Ureter (tissue), 1 donor: Measurements from ENCODE around the gene LRRC2. TPM values are rescaled to one million over a fixed set of nuclear protein-coding genes. Genes with fewer than 3 reads are reported as not detected.
"Not testable (repeated sequence)": the region's sequence is repeated elsewhere in the genome, so short reads cannot be mapped to it uniquely, and the experiment has no call there.

ENCODE experiments used
- DNase-seq: peaks from one replicate; pipeline ENCODE4 v3.0.0-alpha.2; 2020; ENCODE audit warnings: low spot score
- total RNA-seq: library from RNA; stranded (reverse); gene quantifications from one replicate; pipeline ENCODE4 v1.2.4, GENCODE V29; 2023
- donor health status: DM: yes; HTN: yes; CAD: no.

LRRC2 gene
- total RNA-seq, 1 donor from 2014 or later: 0.81 TPM

DNA sequence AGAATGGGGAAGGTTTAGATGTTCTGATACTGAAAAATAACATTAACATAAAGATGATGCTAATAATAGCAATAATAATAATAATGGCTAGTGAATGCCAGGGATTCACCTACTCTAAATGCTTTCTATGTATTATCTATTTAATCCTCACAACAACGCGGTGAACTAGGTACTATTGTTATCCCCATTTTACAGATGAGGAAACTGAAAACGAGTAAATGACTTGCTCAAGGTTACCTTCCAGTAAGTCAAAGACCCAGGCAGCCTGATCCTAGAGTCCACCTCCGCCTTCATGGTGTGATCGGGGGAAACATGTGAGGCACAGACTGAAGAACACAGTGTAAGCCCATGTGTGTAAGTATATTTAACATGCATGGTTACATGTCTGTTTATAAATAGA is 30.4 kb downstream of the LRRC2 start:
- DNase-seq: no peak

- no peak for DNase-seq
Observed at GRCh38 chr3:46533091-46533490, 33.0 kb downstream of the LRRC2 start.

- DNase-seq: no peak
Observed at GRCh38 chr3:46527239-46527638, 38.9 kb downstream of the LRRC2 start.

- no peak for DNase-seq
Observed at GRCh38 chr3:46524832-46525231, 41.3 kb downstream of the LRRC2 start.

DNA sequence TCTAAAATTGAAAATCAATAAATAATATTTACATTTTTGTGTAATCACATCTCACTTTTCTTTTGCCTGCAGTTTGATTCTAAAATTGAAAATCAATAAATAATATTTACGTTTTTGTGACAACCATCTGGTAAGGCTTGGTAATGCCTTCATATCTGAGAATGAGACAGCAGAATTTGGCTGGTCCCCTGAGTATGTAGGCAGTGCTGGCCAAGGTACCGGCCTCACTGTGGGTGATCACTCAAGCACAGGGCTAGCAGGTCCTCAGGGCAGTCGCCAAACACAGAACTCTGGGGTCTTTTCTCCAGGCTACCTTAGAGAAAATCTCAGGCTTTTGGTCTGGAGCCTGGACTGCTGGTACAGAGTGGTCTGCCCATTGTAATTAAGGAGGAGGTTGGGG is 42.1 kb downstream of the LRRC2 start:
- no peak for DNase-seq

GRCh38 chr3:46523556-46523955 is 42.5 kb downstream of the LRRC2 start:
- no peak for DNase-seq

DNA sequence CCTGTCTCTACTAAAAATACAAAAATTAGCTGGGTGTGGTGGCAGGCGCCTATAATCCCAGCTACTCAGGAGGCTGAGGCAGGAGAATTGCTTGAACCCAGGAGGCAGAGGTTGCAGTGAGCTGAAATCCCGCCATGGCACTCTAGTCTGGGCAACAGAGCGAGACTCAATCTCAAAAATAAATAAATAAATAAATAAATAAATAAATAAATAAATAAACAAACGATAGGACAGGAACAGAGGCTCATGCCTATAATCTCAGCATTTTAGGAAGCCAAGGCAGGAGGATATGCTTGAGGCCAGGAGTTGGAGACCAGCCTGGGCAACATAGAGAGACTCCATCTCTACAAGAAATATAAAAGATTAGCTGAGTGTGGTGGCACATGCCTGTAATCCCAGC is 43.9 kb downstream of the LRRC2 start:
- not testable (repeated sequence) for DNase-seq

GRCh38 chr3:46521096-46521495 is 45.0 kb downstream of the LRRC2 start:
- DNase-seq: no peak

DNA sequence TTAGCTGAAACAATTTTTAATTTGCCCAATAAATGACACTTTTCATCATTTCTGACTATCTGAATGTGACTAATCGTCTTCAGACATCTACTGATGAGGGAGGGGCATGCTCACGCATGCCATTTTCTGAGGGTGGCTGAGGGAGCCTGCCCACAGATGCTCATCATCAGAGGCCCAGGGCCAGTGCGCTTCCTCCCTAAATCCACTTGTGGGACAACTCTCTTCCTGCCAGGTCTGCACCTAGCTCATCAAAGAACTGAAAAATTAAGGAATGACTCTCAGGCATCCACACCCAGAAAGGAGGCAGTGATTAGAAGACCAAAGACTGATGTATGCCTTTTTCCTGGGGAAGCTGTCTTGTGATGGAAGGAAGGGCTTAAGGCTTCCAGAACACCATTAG is 45.6 kb downstream of the LRRC2 start:
- no peak for DNase-seq

GRCh38 chr3:46519952-46520351 is 46.1 kb downstream of the LRRC2 start:
- DNase-seq: no peak

DNA sequence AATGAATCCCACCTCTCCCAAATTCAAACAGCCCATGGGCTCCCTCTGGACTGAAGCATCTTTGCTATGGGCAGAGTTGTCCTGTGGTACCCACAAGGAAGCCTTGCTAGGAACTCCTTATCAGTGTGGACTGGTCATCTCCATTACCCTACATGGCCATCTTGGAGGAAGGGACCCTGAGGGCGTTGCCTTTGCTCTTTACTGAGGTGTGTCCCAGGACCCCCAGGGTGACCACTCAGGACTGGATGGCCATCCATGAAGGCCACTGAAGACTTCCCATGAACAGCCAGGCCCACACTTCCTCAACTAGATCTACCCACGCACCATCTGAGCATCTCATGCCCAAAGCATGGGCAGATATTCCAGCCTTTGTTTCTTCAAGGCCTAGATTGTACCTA is 48.3 kb downstream of the LRRC2 start:
- DNase-seq: no peak

DNA sequence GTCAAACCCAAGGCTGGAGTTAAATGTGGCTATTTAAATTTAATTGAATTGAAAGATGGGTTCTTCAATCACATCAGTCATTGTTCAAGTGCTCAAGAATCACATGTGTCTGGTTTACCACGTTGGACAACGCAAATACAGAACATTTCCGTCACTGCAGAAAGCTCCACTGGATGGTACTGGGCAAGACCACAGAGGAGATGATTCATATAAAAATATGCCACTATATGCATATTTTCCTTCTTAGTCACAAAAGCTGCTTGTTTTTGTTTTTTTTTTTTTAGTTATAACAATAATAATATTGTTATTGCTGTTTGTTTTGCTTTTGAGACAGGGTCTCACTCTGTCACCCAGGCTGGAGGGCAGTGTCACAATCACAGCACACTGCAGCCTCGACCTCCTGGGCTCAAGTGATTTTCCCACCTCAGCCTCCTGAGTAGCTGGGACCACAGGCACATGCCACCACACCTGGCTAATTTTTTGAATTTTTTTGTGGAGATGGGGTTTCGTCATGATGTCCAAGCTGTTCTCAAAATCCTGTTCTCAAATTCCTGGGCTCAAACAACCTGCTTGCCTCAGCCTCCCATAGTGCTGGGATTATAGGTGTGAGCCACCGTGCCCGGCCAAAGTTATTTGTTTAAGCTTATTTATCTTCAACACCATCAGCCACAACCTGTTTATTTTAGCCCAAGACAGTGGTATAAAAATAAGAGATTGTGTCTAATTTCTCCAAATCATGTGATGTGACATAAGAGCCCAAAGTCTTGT is 48.9 kb downstream of the LRRC2 start:
- no peak for DNase-seq

GRCh38 chr3:46516521-46516920 is 49.6 kb downstream of the LRRC2 start:
- no peak for DNase-seq

GRCh38 chr3:46512191-46512749 is 53.8 kb downstream of the LRRC2 start:
- no peak for DNase-seq

GRCh38 chr3:46509661-46510187 is 56.4 kb downstream of the LRRC2 start:
- DNase-seq: no peak

GRCh38 chr3:46508850-46509591 is 57.1 kb downstream of the LRRC2 start:
- DNase-seq: no peak

- DNase-seq: no peak
Observed at GRCh38 chr3:46506526-46506925, 59.6 kb downstream of the LRRC2 start.

GRCh38 chr3:46505953-46506352 is 60.1 kb downstream of the LRRC2 start:
- no peak for DNase-seq

- DNase-seq: no peak
Observed at GRCh38 chr3:46504789-46505188, 61.3 kb downstream of the LRRC2 start.

DNA sequence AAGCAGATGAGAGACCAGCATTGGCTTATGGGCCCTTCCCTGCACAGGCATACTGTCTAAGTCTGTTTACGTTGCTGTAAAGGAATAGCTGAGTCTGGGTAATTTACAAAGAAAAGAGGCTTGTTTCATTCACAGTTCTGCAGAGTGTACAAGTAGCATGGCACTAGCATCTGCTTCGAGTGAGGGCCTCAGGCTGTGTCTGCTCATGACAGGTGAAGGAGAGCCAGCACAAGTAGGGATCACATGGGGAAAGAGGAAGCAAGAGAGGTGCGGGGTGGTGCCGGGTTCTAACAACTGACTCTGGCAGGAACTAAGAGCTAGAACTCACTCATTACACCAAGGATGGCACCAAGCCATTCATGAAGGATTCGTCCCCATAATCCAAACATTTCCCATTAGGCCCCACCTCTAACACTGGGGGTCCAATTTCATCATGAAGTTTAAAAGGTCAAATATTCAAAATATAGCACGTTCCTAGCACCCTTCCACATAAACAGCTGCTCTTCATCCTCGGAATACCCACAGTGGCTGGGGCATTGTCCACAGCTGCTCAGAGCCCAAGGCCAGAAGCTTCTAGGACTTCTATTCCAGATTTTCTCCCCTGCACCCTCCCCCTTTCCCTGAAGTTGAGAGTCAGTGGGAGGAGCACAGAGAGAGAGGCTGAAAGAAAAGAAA is 62.8 kb downstream of the LRRC2 start:
- no peak for DNase-seq

DNA sequence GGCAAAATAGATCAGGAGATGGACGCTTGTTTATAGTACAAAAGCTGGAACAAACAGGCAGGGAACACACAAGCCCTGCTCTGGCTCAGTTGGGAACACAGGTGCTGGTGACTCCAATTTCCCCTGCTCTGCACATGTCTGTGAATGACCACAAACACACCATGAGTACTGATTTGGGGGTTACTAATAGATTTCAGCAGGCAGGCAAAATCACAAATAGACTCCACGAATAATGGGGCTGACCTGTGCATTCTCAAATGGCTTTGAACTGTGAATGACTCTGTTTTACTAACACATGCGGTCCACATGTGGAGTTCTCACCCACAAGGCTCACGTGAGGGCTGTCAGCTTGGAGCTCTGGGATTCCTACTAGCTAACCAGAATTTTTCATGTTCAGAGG is 64.4 kb downstream of the LRRC2 start:
- DNase-seq: no peak
